Measurements from ENCODE around the gene MEF2D.

DNA sequence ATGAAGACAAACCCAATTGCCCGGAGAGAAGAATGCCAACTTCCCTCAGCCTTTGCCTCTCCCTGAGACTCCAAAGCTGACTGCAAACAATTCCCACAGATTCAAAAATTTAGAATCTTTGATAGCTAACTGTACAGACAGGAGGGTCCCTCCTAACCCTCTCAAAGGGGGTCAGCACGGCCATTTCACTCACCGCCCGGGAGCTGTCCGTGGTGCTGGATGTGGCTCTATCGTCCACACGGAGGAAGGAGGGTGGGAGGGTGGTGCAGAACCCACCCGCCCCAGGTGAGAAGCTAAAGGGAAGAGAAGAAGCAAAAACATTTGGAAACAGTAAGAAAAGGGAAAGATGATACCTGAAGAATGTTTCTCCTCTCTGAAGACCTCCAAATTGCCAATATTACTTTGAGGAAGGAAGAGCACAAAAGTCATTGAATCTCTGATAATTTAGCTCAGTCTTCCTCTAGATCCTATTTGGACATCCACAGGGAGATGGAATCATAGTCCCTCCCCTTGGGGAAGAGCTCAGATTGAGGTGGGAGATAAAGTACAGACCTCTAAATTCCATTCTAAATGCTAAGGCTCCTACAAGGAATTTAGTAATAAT is 86.0 kb downstream of the MEF2D start:
- TF ChIP-seq, protein P1, sequence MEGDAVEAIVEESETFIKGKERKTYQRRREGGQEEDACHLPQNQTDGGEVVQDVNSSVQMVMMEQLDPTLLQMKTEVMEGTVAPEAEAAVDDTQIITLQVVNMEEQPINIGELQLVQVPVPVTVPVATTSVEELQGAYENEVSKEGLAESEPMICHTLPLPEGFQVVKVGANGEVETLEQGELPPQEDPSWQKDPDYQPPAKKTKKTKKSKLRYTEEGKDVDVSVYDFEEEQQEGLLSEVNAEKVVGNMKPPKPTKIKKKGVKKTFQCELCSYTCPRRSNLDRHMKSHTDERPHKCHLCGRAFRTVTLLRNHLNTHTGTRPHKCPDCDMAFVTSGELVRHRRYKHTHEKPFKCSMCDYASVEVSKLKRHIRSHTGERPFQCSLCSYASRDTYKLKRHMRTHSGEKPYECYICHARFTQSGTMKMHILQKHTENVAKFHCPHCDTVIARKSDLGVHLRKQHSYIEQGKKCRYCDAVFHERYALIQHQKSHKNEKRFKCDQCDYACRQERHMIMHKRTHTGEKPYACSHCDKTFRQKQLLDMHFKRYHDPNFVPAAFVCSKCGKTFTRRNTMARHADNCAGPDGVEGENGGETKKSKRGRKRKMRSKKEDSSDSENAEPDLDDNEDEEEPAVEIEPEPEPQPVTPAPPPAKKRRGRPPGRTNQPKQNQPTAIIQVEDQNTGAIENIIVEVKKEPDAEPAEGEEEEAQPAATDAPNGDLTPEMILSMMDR (conservative IDR thresholded peaks at IDR 0.05): no peak
- TF ChIP-seq EZH2 (IDR thresholded peaks at IDR 0.05; ENCODE audit: low read depth): no peak
